Mucosa of stomach (tissue), 1 donor: ENCODE data around the gene AKR1A1.

Experiments
- H3K27me3 ChIP-seq: one replicate; pipeline ENCODE4 v1.7.0; 2013; ENCODE audit warnings: mild to moderate bottlenecking, low read length; ENCODE audit not compliant: control insufficient read depth, insufficient read depth
- H3K36me3 ChIP-seq: one replicate; pipeline ENCODE4 v1.7.0; 2013; ENCODE audit warnings: low read length; ENCODE audit not compliant: control insufficient read depth, insufficient read depth
- H3K4me1 ChIP-seq: one replicate; pipeline ENCODE4 v1.7.0; 2013; ENCODE audit warnings: mild to moderate bottlenecking, low read length; ENCODE audit not compliant: control insufficient read depth, insufficient read depth
- H3K4me3 ChIP-seq: one replicate; pipeline ENCODE4 v1.7.0; 2013; ENCODE audit warnings: low read length
- H3K9ac ChIP-seq: one replicate; pipeline ENCODE4 v1.7.0; 2013; ENCODE audit warnings: mild to moderate bottlenecking, low read length, moderate library complexity
- H3K9me3 ChIP-seq: one replicate; pipeline ENCODE4 v1.7.0; 2013; ENCODE audit warnings: mild to moderate bottlenecking, low read length, moderate library complexity; ENCODE audit not compliant: control insufficient read depth
- donor health status: Pancreatic carcinoma.

The AKR1A1 gene

DNA sequence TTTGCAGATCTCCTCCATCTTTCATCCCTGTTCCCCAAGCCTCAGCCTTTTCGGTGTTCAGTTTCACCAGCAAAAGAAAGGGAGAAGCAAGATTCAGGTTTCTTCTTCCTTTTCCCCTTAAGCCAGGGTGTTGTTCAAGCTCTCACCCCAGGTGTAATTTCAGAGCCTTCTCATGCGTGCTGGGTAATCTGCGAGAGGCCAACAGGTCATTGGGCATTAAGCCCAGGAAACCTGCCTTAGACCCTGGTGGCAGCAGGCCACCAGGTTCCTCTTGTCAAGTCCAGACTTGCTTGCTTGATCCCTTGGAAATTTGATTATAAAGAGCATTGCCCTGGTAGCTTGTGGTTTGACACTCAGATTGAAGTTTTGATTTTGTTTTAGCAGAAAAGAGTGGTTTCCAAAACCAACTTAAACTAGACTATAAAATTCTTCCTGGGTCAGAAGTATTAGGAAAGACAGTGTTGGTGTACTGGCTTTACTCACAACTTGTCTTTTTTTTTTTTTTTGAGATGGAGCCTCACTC, 6.9 kb downstream of the AKR1A1 start:
- Histone ChIP-seq H3K9me3 (no peaks in the 10 kb centered on the region), H3K36me3 (peaks cover 4% of the 10 kb centered on the region), H3K4me1 (peaks cover 21% of the 10 kb centered on the region)

GRCh38 chr1:45563843-45564242, 13.2 kb downstream of the AKR1A1 start:
- H3K4me3 ChIP-seq, result no peak overlapping the region
- H3K4me1 ChIP-seq, result no peaks in the 10 kb centered on the region
- peaks cover 14% of the 10 kb centered on the region for H3K36me3 ChIP-seq
- H3K9ac ChIP-seq, result no peak overlapping the region
- no peaks in the 10 kb centered on the region for H3K27me3 ChIP-seq
- no peaks in the 10 kb centered on the region for H3K9me3 ChIP-seq

More for the DNA sequence above, 6.9 kb downstream of the AKR1A1 start:
- Histone ChIP-seq H3K27me3 (no peaks in the 10 kb centered on the region), H3K4me3 (no peak overlapping the region), H3K9ac (peak overlapping the region; percentile 43)

- Histone ChIP-seq H3K9ac (no peak overlapping the region), H3K36me3 (peaks cover 17% of the 10 kb centered on the region)
Observed at GRCh38 chr1:45566722-45567121, 16.1 kb downstream of the AKR1A1 start.

GRCh38 chr1:45567911-45568310, 17.3 kb downstream of the AKR1A1 start:
- Histone ChIP-seq H3K36me3 (peaks cover 17% of the 10 kb centered on the region), H3K9me3 (no peaks in the 10 kb centered on the region), H3K4me1 (no peaks in the 10 kb centered on the region), H3K27me3 (no peaks in the 10 kb centered on the region), H3K9ac (no peak overlapping the region), H3K4me3 (no peak overlapping the region)

More at GRCh38 chr1:45566722-45567121, 16.1 kb downstream of the AKR1A1 start:
- Histone ChIP-seq H3K4me1 (no peaks in the 10 kb centered on the region), H3K27me3 (no peaks in the 10 kb centered on the region), H3K4me3 (no peak overlapping the region), H3K9me3 (no peaks in the 10 kb centered on the region)

- H3K9me3 ChIP-seq, result no peaks in the 10 kb centered on the region
- no peak overlapping the region for H3K9ac ChIP-seq
- H3K36me3 ChIP-seq, result peaks cover 17% of the 10 kb centered on the region
- H3K4me1 ChIP-seq, result no peaks in the 10 kb centered on the region
- no peak overlapping the region for H3K4me3 ChIP-seq
- no peaks in the 10 kb centered on the region for H3K27me3 ChIP-seq
Observed at GRCh38 chr1:45568421-45568820, 17.8 kb downstream of the AKR1A1 start.

DNA sequence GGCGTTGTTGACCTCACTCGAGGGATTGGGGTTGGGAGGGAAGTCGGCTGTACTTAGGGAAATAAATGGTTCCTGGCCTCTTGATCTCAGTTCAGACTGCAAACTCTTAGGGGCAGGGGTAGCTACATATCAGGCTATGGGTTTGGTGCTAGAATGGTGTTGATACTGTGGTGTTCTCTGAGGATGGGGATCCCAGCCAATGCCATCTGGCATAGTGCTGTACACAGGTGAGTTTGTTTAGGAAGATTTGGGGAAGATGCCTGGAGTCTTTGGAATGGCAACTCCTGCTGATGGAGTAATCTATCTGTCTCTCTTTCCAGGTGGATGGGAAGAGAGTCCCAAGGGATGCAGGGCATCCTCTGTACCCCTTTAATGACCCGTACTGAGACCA, 18.9 kb downstream of the AKR1A1 start:
- Histone ChIP-seq H3K36me3 (peaks cover 17% of the 10 kb centered on the region), H3K9ac (no peak overlapping the region)

DNA sequence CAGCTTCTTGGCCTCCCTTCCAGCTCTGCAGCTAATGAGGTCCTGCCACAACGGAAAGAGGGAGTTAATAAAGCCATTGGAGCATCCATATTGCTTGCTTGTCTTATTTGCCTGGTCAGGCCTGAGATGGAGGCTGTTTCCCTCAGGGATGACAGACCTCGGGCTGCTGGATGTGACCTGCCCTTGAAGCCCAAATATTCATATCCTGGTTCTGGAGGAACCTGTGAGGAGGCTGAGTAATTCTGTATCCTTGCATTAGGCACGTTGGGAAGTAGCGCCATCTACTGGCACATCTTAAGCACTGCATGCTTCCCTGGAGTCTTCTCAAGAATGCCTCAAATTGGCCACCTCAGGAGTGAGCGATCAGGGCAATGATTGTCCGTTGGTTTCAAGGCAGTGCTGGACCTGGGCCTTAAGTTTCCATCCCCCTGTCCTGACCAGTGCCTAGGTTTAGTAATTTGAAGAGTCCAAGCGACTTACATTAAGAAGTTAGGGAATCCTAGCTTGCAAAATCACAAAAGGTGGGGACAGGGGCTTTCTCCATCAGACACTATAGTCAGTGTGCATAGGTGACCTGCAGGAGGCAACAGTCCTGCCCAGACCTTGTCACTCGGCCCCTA, 19.4 kb downstream of the AKR1A1 start:
- no peak overlapping the region for H3K9ac ChIP-seq
- H3K4me3 ChIP-seq, result no peak overlapping the region
- peaks cover 17% of the 10 kb centered on the region for H3K36me3 ChIP-seq
- no peaks in the 10 kb centered on the region for H3K27me3 ChIP-seq
- no peaks in the 10 kb centered on the region for H3K9me3 ChIP-seq
- H3K4me1 ChIP-seq, result no peaks in the 10 kb centered on the region

More for the DNA sequence above, 18.9 kb downstream of the AKR1A1 start:
- H3K4me1 ChIP-seq, result no peaks in the 10 kb centered on the region
- H3K9me3 ChIP-seq, result no peaks in the 10 kb centered on the region
- no peak overlapping the region for H3K4me3 ChIP-seq
- no peaks in the 10 kb centered on the region for H3K27me3 ChIP-seq

DNA sequence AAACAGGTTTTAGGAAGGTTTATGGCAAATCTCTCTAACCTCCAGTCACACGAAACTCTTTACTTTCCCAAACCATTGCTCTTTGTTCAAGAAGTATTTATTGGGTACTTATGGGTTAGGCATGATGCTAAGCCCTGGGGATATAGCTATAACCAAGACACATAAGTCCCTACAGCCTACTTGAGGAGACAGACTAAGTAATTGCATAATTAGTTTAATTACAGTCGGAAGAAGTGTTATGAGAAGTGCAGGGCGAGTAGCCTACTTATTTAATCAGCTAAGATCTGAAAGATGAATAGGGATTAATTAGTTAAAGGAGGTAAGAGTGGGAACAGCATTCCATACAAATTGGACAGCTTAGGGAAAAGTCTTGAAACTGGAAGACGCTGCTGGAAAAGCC, 20.0 kb downstream of the AKR1A1 start:
- Histone ChIP-seq H3K4me1 (no peaks in the 10 kb centered on the region), H3K4me3 (no peak overlapping the region), H3K36me3 (peaks cover 17% of the 10 kb centered on the region), H3K9ac (no peak overlapping the region), H3K27me3 (no peaks in the 10 kb centered on the region), H3K9me3 (no peaks in the 10 kb centered on the region)

- peaks cover 6% of the 10 kb centered on the region for H3K36me3 ChIP-seq
- H3K9ac ChIP-seq, result no peak overlapping the region
- H3K27me3 ChIP-seq, result no peaks in the 10 kb centered on the region
- no peaks in the 10 kb centered on the region for H3K4me1 ChIP-seq
- H3K9me3 ChIP-seq, result no peaks in the 10 kb centered on the region
- H3K4me3 ChIP-seq, result no peak overlapping the region
Observed at GRCh38 chr1:45573231-45573804, 22.7 kb downstream of the AKR1A1 start.

- Histone ChIP-seq H3K36me3 (peaks cover 6% of the 10 kb centered on the region), H3K4me3 (no peak overlapping the region), H3K9me3 (no peaks in the 10 kb centered on the region), H3K27me3 (no peaks in the 10 kb centered on the region), H3K9ac (no peak overlapping the region), H3K4me1 (no peaks in the 10 kb centered on the region)
Observed at GRCh38 chr1:45574105-45574626, 23.5 kb downstream of the AKR1A1 start.

GRCh38 chr1:45583264-45583665, 32.6 kb downstream of the AKR1A1 start:
- H3K9me3 ChIP-seq, result no peaks in the 10 kb centered on the region
- H3K4me3 ChIP-seq, result peak overlapping the region; percentile 86
- H3K27me3 ChIP-seq, result no peaks in the 10 kb centered on the region
- H3K4me1 ChIP-seq, result peaks cover 21% of the 10 kb centered on the region
- peak overlapping the region; percentile 88 for H3K9ac ChIP-seq
- H3K36me3 ChIP-seq, result no peaks in the 10 kb centered on the region

GRCh38 chr1:45583666-45584350, 33.2 kb downstream of the AKR1A1 start, which contains the start of gene NASP:
Gene NASP (plus strand): TSS chr1:45584041. CDS start chr1:45584147, 106 bp downstream.
- Histone ChIP-seq H3K9me3 (no peaks in the 10 kb centered on the region), H3K4me3 (peak within 1 kb of the TSS; percentile 86), H3K36me3 (no peaks in the 10 kb centered on the region), H3K27me3 (no peaks in the 10 kb centered on the region), H3K4me1 (peaks cover 21% of the 10 kb centered on the region), H3K9ac (peak within 1 kb of the TSS; percentile 88)
